SK-N-SH (cell line): ENCODE measurements around the gene DENND5A. TPM values are rescaled to one million over a fixed set of nuclear protein-coding genes. Genes with fewer than 3 reads are reported as not detected.

Source experiments
- CTCF ChIA-PET: fragments of 300-600, 350-600 bp; formaldehyde crosslinking; extraction: SDS; loops from one replicate; lab custom pipeline; 2021; lab: Yijun Ruan, JAX
- POLR2A ChIA-PET: fragments of 350-600 bp; sonication (Branson Sonifier 250); formaldehyde crosslinking; extraction: SDS; loops from one replicate; lab custom pipeline; 2020; ENCODE audit warnings: antibody characterized with exemption, inconsistent platforms; lab: Yijun Ruan, JAX
- DNase-seq: peaks from one replicate; pipeline ENCODE4 v3.0.0; 2012
- H2AFZ ChIP-seq: fragments of 200-600 bp; sonication (generic); 2 replicates; pipeline ENCODE4 v1.8.1; 2016; ENCODE audit warnings: antibody characterized with exemption, mild to moderate bottlenecking, low read depth
- H3F3A ChIP-seq: fragments of 200-600 bp; sonication (generic); replicated peaks from 2 replicates; pipeline ENCODE3; 2016; ENCODE audit warnings: antibody characterized with exemption, mild to moderate bottlenecking; ENCODE audit not compliant: insufficient read depth
- H3K27ac ChIP-seq, 2 experiments: fragments of 200-500 bp in 1 of 2; fragments of 200-600 bp in 1 of 2; sonication (Bioruptor generic) in 1 of 2; sonication (generic), shearing (Covaris generic) in 1 of 2; 2 replicates each; pipeline versions ENCODE4 v1.5.1 to v1.6.1; 2014 to 2016; ENCODE audit warnings: low read depth in 2 of 2, inconsistent platforms in 1 of 2, low read length in 1 of 2, mild to moderate bottlenecking in 1 of 2, mixed read lengths in 1 of 2
- H3K27me3 ChIP-seq: fragments of 200-600 bp; sonication (generic), shearing (Covaris generic); 2 replicates; pipeline ENCODE4 v1.6.1; 2016; ENCODE audit warnings: mixed run types; ENCODE audit not compliant: insufficient read depth
- H3K36me3 ChIP-seq, 2 experiments: fragments of 200-500 bp in 1 of 2; fragments of 200-600 bp in 1 of 2; sonication (Bioruptor generic) in 1 of 2; sonication (generic) in 1 of 2; replicated peaks in 1 of 2; 2 replicates each; pipeline versions ENCODE3 to v1.5.1; 2014 to 2016; ENCODE audit warnings: low read length in 1 of 2, mild to moderate bottlenecking in 1 of 2; ENCODE audit not compliant: insufficient read depth in 2 of 2, control insufficient read depth in 1 of 2
- H3K4me1 ChIP-seq, 2 experiments: fragments of 200-500 bp in 1 of 2; fragments of 200-600 bp in 1 of 2; sonication (Bioruptor generic) in 1 of 2; sonication (generic), shearing (Covaris generic) in 1 of 2; 2 replicates each; pipeline versions ENCODE4 v1.5.1 to v1.6.1; 2014 to 2016; ENCODE audit warnings: low read depth in 1 of 2, low read length in 1 of 2, mixed run types in 1 of 2; ENCODE audit not compliant: insufficient read depth in 2 of 2, control insufficient read depth in 1 of 2
- H3K4me2 ChIP-seq: fragments of 200-600 bp; sonication (generic), shearing (Covaris generic); 2 replicates; pipeline ENCODE4 v1.6.1; 2017; ENCODE audit warnings: mixed run types
- H3K4me3 ChIP-seq, 2 experiments: fragments of 200-500 bp in 1 of 2; fragments of 200-600 bp in 1 of 2; sonication (Bioruptor generic) in 1 of 2; sonication (generic), shearing (Covaris generic) in 1 of 2; 2 replicates each; pipeline versions ENCODE4 v1.5.1 to v1.8.1; 2014 to 2016; ENCODE audit warnings: low read depth in 2 of 2, inconsistent platforms in 1 of 2, low read length in 1 of 2, mild to moderate bottlenecking in 1 of 2, mixed read lengths in 1 of 2, moderate library complexity in 1 of 2
- H3K79me2 ChIP-seq: fragments of 200-600 bp; sonication (generic); 2 replicates; pipeline ENCODE4 v1.8.1; 2017; ENCODE audit warnings: mild to moderate bottlenecking; ENCODE audit not compliant: insufficient read depth
- H3K9ac ChIP-seq: fragments of 200-600 bp; sonication (generic); 2 replicates; pipeline ENCODE4 v1.6.1; 2017; ENCODE audit warnings: mixed run types
- H3K9me2 ChIP-seq: fragments of 200-600 bp; sonication (generic); 2 replicates; pipeline ENCODE4 v1.6.1; 2017; ENCODE audit warnings: mixed run types
- H3K9me3 ChIP-seq: fragments of 200-600 bp; sonication (generic); 2 replicates; pipeline ENCODE4 v1.6.1; 2017; ENCODE audit warnings: mixed run types, mild to moderate bottlenecking, moderate library complexity
- H4K20me1 ChIP-seq: fragments of 200-600 bp; sonication (generic); 2 replicates; pipeline ENCODE4 v1.6.1; 2017; ENCODE audit warnings: mild to moderate bottlenecking, mixed run types; ENCODE audit not compliant: insufficient read depth
- ELF1 ChIP-seq: IDR thresholded peaks from 2 replicates; pipeline ENCODE4 v1.4.0; 2012
- FOSL2 ChIP-seq: IDR thresholded peaks from 2 replicates; pipeline ENCODE4 v1.4.0; 2012; ENCODE audit warnings: low read depth, mild to moderate bottlenecking, moderate library complexity, borderline replicate concordance
- FOXJ3 ChIP-seq: sonication (generic); formaldehyde crosslinking; IDR thresholded peaks from 2 replicates; pipeline ENCODE4 v1.5.1; 2020; ENCODE audit warnings: mild to moderate bottlenecking, missing genetic modification reagents
- GATA2 ChIP-seq: sonication (generic); formaldehyde crosslinking; IDR thresholded peaks from 2 replicates; pipeline ENCODE4 v1.5.0; 2020; ENCODE audit warnings: mild to moderate bottlenecking, missing genetic modification reagents
- JUND ChIP-seq: IDR thresholded peaks from 2 replicates; pipeline ENCODE4 v1.4.0; 2012
- MXI1 ChIP-seq: IDR thresholded peaks from 2 replicates; pipeline ENCODE4 v1.6.1; 2012; ENCODE audit warnings: mild to moderate bottlenecking, low read depth, low read length, improper control_type of control experiment
- NRF1 ChIP-seq: IDR thresholded peaks from 2 replicates; pipeline ENCODE4 v1.6.1; 2012; ENCODE audit warnings: low read depth, mild to moderate bottlenecking, low read length
- POLR2AphosphoS5 ChIP-seq: IDR thresholded peaks from 2 replicates; pipeline ENCODE4 v1.6.1; 2012; ENCODE audit warnings: low read depth, low read length
- RAD21 ChIP-seq: IDR thresholded peaks from 2 replicates; pipeline ENCODE4 v1.6.1; 2012; ENCODE audit warnings: mild to moderate bottlenecking, low read length
- RFX5 ChIP-seq: IDR thresholded peaks from 2 replicates; pipeline ENCODE4 v1.6.1; 2012; ENCODE audit warnings: mild to moderate bottlenecking, improper control_type of control experiment, low read length
- TEAD4 ChIP-seq: IDR thresholded peaks from 2 replicates; pipeline ENCODE4 v1.4.0; 2012; ENCODE audit warnings: mild to moderate bottlenecking, borderline replicate concordance; ENCODE audit not compliant: insufficient read depth
- YY1 ChIP-seq: IDR thresholded peaks from 2 replicates; pipeline ENCODE4 v1.4.0; 2012; ENCODE audit warnings: low read depth, mild to moderate bottlenecking
- WGBS: methylation state at CpG from one replicate; pipeline ENCODE4 v1.1.6; 2017; ENCODE audit warnings: low lambda C conversion rate; 5-methylcytosine and 5-hydroxymethylcytosine counted together
- polyA plus RNA-seq, 3 experiments: library from polyadenylated mRNA; depleted of rRNA; stranded (reverse); fragments of >200 nt; gene quantifications; 2 replicates each; pipeline ENCODE4 v1.2.3, GENCODE V29; 2012
- TF ChIP-seq, protein P1 (sequence below): fragments of 200-600 bp; sonication (generic); IDR thresholded peaks from 2 replicates; pipeline ENCODE4 v1.6.1; 2017; ENCODE audit warnings: antibody characterized with exemption, mild to moderate bottlenecking, moderate library complexity
- TF ChIP-seq, protein P2 (sequence below): IDR thresholded peaks from 2 replicates; pipeline ENCODE4 v1.4.0; 2012; ENCODE audit warnings: low read depth, borderline replicate concordance

Gene DENND5A
- polyA plus RNA-seq, 1 of the 3 experiments (the other 2 are of a cell fraction), result 110 TPM

DNA sequence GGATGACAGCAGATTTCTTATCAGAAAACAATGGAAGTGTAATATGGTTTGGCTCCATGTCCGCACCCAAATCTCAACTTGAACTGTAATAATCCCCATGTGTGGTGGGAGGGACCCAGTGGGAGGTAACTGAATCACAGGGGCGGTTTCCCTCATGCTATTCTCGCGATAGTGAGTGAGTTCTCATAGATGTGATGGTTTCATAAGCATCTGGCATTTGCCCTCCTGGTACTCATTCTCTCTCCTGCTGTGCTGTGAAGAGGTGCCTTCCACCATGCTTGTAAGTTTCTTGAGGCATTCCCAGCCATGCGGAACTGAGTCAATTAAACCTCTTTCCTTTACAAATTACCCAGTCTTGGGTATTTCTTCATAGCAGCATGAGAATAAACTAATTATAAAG, 92.8 kb downstream of the DENND5A start:
- POLR2A ChIA-PET, result no interaction called here

DNA sequence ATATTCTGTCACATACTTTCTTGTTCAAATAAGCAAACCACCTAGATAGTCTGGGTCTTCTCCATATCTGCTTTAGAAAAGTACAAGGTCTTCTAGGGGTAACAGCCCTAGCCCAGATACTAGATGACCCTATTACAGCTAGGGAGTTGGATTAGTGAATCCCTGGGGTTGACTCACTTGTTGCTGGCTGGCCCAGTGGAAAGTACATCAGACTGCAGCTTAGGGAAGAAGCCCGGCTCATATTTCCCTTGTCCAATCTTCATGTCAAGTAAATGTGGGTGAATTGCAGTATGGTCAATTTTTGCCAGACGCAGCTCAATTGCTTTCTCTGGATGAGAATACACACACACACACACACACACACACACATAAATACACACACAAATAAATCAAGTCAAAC, 94.7 kb downstream of the DENND5A start:
- Histone ChIP-seq H3K27ac (peak overlapping the region in 1 of 2 experiments; percentile 57; a peak in 2 of 4 replicates), H3K79me2 (peaks cover 76% of the 10 kb centered on the region), H3K9me3 (no peaks in the 10 kb centered on the region), H3K4me1 (peaks cover 0 to 5% of the 10 kb centered on the region in 2 experiments; a peak in 1 of 4 replicates), H3K4me3 (no peak overlapping the region), H3F3A (peaks cover 20% of the 10 kb centered on the region), H3K27me3 (no peaks in the 10 kb centered on the region), H3K9ac (no peak overlapping the region), H4K20me1 (peaks cover 6% of the 10 kb centered on the region; the same call in 1 of the 2 replicates), H3K4me2 (peak overlapping the region; percentile 8; the same call in 1 of the 2 replicates), H3K36me3 (peaks cover 13 to 58% of the 10 kb centered on the region in 2 experiments), H2AFZ (no peak overlapping the region), H3K9me2 (no peaks in the 10 kb centered on the region)
- ChIA-PET POLR2A (interaction anchor here (0.9 kb wide), 1 partner anchor 290 kb away, joined by 3 read pairs; the partner anchor contains the start of gene ZNF143), CTCF (interaction anchor here (1.0 to 1.1 kb wide), 3 partner anchors 10 to 336 kb away, joined by 3 to 8 read pairs (median 3); no protein-coding TSS in a partner anchor)
- DNase-seq, result no peak
- WGBS, result 36% methylated on average over 1 of the region's 2 CpGs
- TF ChIP-seq RFX5 (peak; percentile 93), GATA2 (CRISPR knock-in tag) (no peak), FOSL2 (peak; percentile 22; the same call in 1 of the 2 replicates)

More for the DNA sequence above, 92.8 kb downstream of the DENND5A start:
- Histone ChIP-seq H3K79me2 (peaks cover 64% of the 10 kb centered on the region), H3K9ac (no peak overlapping the region), H3K4me2 (no peak overlapping the region), H3K4me3 (no peak overlapping the region), H3K9me2 (no peaks in the 10 kb centered on the region), H3F3A (peaks cover 28% of the 10 kb centered on the region), H3K4me1 (peaks cover 0 to 11% of the 10 kb centered on the region in 2 experiments; a peak in 1 of 4 replicates), H3K27me3 (no peaks in the 10 kb centered on the region), H3K9me3 (no peaks in the 10 kb centered on the region), H4K20me1 (peaks cover 6% of the 10 kb centered on the region; the same call in 1 of the 2 replicates), H2AFZ (no peak overlapping the region), H3K27ac (no peak overlapping the region), H3K36me3 (peaks cover 13 to 63% of the 10 kb centered on the region in 2 experiments)
- 97% methylated on average over 5 of the region's 5 CpGs for WGBS
- CTCF ChIA-PET, result interaction anchor here (0.7 to 1.6 kb wide), 2 partner anchors 19 to 22 kb away, joined by 3 read pairs; no protein-coding TSS in a partner anchor
- DNase-seq, result no peak
- TF ChIP-seq MXI1, result no peak
- TF ChIP-seq, protein P1, sequence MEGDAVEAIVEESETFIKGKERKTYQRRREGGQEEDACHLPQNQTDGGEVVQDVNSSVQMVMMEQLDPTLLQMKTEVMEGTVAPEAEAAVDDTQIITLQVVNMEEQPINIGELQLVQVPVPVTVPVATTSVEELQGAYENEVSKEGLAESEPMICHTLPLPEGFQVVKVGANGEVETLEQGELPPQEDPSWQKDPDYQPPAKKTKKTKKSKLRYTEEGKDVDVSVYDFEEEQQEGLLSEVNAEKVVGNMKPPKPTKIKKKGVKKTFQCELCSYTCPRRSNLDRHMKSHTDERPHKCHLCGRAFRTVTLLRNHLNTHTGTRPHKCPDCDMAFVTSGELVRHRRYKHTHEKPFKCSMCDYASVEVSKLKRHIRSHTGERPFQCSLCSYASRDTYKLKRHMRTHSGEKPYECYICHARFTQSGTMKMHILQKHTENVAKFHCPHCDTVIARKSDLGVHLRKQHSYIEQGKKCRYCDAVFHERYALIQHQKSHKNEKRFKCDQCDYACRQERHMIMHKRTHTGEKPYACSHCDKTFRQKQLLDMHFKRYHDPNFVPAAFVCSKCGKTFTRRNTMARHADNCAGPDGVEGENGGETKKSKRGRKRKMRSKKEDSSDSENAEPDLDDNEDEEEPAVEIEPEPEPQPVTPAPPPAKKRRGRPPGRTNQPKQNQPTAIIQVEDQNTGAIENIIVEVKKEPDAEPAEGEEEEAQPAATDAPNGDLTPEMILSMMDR, result no peak
- TF ChIP-seq RFX5, result no peak
- no peak for TF ChIP-seq JUND
- TF ChIP-seq YY1, result no peak
- no peak for TF ChIP-seq TEAD4
- TF ChIP-seq, protein P2, sequence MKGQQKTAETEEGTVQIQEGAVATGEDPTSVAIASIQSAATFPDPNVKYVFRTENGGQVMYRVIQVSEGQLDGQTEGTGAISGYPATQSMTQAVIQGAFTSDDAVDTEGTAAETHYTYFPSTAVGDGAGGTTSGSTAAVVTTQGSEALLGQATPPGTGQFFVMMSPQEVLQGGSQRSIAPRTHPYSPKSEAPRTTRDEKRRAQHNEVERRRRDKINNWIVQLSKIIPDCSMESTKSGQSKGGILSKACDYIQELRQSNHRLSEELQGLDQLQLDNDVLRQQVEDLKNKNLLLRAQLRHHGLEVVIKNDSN, result no peak
- no peak for TF ChIP-seq RAD21
- TF ChIP-seq FOXJ3 (CRISPR knock-in tag), result no peak
- TF ChIP-seq POLR2AphosphoS5, result no peak
- no peak for TF ChIP-seq ELF1
- TF ChIP-seq NRF1, result no peak
